HG03060 (cell line): ENCODE data around the gene RASGRP1.

Source experiments
- ATAC-seq: cut with Tn5 transposase; IDR thresholded peaks from one replicate; pipeline ENCODE4 v1.9.1; 2021; ENCODE audit warnings: low read depth, moderate number of reproducible peaks; ENCODE audit not compliant: unreplicated experiment

RASGRP1 gene

DNA sequence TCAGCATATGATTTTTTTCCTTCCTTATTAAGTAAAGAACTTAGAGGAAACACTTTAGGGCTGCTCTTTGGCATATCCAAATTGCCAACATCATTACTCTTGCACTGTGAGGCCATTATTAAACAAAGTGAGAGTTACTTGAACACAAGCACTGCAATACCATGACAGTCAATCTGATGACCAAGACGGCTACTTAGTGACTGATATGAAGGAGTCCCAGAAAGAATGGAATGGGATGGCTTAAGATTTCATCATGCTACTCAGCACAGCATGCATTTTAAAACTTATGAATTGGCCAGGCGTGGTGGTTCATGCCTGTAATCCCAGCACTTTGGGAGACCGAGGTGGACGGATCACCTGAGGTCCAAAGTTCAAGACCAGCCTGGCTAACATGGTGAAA lies 55.5 kb downstream of the RASGRP1 start:
- no peak for ATAC-seq

DNA sequence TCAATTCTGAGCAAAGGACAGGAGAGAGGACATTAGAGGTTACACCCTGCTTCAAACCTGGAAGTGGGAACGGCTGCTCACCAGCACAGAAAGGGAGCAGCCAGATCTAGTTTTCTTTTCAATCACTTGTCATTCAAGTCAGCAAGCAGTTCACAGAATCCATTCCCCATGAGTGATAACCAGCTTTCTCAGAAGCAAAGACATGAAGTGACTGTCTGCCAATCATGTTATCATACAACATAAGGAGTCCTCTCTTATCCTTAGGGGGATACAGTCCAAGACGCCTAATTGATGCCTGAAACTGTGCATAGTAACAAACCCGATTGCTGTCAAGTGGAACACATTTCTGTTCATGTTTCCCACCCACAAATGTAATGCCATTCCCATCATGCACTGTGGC lies 56.0 kb downstream of the RASGRP1 start:
- no peak for ATAC-seq

DNA sequence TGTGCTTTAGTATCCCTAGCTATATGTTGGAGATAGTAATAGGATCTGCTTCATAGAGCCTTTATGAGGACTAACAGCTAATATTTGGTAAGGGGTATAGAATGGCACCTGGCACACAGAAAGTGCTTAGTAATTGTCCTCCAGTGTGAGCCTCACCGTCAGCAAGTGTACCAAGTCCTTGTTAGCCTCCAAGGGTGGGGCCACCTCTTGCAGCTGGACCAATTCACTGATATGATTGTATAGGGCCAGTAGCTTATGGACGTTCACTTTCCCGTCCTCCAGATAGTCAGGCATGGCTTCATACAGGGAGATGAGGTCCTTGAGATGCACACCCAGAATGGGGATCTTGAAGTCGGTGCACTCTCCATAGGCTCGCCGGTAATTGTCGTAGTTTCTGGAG lies 57.0 kb downstream of the RASGRP1 start:
- ATAC-seq: no peak

DNA sequence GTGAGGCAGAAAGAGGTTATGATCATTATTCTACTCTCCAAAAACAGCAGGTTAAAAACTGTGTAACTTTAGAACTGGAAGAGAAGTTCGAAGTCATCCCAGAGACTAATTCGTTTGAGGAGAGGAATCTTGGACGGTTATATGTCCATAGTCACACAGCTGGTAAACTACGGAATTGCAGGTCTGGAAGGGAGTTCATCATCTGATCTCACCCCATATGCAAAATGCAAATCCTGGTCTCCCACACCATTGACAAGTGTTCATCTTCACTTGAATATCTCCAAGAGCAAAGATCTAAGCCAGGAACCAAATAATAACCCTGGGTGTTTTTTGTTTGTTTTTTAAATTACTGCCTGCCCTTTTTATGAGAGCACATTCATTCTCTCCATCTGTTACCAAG lies 57.6 kb downstream of the RASGRP1 start:
- ATAC-seq: no peak

DNA sequence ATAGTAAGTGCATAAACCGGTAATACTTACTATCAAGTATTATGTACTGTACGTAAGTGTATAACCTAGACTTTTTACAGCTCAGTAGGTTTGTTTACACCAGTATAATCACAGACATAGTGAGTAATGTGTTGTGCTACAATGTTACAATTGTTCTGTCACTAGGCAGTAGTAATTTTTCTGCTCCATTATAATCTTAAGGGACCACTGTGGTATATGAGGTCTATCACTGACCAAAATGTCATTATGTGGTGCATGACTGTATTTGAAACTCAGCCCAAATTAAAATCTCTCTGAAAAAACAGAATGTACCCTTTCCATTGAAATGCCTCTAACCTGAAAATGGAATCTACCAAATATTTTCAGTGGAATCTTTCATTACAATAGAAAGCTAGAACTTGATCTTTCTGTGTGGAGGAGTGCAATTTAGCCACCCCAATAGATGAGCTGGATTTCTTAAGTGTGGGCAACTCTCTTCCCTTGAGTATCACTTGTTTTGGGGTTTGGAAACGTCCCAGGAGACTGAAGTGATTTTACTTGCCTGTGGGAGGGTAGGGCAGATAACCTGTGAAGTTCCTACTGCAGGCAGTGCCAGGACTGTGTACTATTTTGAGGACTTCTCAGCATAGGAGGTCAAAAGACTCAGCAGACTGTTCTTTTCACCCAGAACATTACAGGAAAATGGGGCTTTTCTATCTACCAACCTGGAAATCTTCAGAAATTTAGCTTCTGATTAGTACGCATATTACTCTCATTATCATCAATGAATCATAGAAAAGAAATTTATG lies 59.7 kb downstream of the RASGRP1 start:
- no peak for ATAC-seq

DNA sequence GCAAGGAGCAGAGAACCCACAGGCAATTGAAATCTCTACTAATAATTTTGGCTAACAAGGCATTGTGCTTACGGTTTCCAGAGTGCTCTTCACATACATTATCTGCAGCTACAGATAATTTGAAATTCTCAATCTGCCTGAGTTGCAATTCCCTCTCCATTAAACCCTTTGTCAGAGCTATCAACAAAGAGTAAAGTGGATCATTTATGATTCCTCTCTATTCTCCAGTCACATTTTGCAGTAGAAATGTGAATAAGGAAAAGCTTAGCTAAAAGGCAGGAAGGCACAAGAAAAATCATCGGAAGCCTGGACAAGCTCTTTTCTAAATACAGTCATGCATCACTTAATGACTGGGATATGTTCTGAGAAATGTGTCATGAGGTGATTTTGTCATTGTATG lies 61.1 kb downstream of the RASGRP1 start:
- ATAC-seq: no peak

DNA sequence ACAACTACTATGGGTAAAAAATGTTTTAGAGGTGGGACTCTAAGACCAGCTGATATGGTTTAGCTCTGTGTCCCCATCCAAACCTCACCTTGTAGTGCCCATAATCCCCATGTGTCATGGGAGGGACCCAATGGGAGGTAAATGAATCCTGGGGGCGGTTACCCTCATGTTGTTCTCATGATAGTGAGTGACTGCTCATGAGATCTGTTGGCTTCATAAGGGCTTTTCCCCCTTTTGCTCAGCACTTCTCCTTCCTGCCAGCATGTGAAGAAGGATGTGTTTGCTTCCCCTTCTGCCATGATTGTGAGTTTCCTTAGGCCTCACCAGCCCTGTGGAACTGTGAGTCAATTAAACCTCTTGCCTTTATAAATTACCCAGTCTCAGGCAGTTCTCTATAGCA lies 65.0 kb downstream of the RASGRP1 start:
- no peak for ATAC-seq

DNA sequence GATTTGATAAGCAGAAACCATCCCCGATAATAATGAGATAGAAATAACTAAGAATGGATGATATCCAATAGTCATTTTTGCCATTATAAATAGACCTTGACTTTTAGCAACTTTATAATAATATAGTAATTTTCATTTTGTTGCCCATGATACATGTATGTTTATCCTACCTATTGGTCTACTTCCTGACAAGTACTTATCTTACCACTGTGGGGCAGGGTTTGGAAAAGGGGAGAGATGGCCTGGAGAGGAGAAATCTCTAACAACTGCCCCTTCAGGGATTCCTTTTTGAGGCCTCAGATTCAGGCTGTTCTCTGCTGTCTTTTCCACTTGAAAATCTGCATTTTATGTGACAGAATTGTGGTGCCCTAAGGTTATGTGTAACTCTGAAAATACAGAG lies 68.5 kb downstream of the RASGRP1 start:
- ATAC-seq: no peak

DNA sequence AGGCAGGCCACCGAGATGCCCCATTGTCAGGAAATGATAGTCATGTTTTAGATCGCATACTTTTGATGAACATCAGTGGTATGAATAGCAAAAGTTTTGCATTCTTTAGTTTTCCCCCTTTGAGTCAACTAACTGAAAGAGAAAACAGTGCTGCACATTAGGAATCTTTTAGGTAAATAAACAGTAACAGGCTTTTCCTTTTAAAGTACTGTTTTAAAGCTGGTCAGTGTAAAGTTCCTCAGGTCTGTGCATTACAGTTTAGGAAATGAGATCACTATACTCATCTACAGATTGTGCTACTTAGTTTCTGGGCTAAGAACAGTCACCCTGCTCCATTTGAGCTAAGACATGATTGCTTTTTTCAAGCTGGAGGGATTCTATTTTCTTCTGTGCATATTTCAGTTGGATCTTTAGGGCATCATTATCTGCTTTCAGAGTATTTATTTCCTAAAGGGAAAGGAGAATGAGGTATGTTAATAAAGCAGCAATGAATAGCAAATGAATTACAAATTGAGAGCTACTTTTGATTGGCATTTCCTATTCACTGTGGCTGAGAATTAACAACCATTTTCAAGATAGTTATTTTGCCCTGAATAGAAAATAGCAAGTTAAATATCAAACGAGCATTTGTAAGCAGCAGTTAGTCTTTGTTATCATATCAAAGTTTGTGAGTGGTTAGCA lies 74.2 kb downstream of the RASGRP1 start:
- ATAC-seq: no peak

DNA sequence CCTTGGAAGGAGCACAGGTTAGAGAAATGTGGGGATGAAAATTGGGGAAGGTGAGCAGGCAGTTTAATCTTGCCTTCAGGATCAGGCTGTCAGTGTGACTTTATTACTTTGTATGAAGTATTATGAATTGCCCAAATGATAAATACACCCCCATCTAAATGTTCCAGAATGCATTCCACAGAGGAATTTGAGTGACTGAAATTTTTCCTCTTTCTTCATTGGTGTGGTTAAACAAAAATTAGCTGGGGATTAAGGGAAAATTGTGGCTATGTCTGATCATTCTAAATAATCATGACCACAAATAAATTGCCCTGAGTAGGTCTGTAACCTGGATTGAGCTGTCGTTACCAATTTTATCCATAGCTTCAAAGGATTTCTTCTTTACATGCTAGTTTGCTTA lies 77.2 kb downstream of the RASGRP1 start:
- no peak for ATAC-seq

DNA sequence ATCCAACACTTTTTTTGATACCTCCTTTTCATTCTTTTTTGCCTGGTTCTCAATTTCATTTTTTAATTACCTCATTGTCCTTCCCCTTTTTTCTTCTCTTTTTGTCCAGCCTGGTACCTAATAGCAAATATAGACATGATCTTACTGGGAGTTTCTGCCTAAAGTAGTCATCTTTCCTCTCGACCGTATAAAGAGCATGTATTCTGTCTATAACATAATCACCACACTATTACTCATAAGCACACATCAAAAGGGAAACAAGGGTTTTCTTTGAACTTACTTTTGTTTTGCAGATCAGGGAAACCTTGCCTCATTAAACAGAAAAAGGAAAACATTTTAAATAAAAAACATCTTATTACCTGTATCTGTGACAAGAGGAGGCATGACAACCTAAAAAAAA lies 77.7 kb downstream of the RASGRP1 start:
- no peak for ATAC-seq

DNA sequence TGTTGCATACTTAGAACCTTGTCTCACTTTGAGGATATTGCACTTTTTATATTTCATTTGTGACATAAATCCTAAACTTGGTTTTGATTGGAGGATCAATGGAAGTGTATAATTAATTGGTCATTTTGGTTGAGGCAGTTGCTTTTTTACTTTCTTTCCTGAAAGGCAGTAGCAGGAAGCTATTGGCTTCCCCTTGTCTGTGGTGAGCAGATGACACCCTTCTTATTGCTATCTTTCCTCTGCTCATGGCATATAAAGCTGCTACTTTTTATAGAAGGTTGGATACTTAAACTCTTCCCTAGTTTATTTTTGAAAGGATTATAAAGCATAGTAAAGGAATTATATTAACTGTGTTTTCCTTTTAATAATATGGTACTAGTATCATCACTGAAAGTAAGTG lies 82.0 kb downstream of the RASGRP1 start:
- no peak for ATAC-seq

DNA sequence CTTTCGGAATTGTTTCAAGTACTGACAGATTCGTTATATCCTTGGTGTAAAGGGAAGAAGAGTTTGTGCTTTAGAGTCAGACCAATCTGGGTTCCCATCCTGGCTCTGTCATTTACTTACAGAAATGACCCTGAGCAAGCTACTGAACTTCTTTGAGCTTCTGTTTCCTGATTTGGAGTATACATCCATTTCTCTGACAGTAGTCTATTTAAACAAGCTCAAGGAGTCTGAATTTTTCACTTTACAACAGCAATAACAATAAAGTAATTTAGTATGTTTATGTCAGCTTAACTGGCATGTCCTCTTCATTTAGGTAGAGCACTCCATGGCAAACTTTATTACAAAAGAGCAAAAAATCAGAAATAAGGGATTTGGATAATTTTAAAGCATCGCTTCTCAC lies 82.9 kb downstream of the RASGRP1 start:
- no peak for ATAC-seq

DNA sequence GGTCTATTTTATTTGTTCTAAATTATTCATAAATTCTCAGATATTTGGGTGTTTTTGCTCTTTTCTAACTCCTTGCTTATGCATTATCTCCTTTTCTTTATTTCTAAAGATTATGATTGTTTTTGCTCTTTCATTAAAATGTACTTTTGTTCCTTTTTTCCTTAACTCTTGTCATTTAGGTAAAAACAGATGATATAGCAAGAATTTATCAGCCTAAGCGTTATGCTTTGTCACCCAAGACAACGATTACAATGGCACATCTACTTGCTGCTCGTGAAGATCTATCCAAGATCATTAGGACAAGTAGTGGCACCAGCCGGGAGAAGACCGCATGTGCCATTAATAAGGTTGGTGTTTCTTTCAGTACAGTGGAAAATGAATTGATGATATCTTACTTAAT lies 83.5 kb downstream of the RASGRP1 start:
- ATAC-seq: no peak

DNA sequence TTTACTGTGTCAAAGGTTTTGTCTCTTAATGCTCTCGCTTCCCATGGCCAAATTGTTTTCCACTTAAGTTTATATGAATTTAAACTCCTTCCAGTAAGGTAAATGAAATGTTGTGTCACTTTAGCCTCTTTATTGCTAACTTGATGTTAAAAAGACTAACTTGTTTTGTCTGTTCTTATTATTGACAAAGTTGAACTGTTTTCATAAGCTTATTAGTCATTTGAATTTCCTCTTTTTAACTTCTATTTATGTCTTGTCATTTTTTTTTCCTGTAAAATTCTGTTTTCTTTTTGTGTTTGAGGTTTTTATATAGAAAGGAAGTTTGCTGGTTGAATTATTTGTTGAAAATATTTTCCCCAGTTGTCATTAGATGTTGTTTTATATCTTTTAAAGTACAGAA lies 84.9 kb downstream of the RASGRP1 start:
- no peak for ATAC-seq

DNA sequence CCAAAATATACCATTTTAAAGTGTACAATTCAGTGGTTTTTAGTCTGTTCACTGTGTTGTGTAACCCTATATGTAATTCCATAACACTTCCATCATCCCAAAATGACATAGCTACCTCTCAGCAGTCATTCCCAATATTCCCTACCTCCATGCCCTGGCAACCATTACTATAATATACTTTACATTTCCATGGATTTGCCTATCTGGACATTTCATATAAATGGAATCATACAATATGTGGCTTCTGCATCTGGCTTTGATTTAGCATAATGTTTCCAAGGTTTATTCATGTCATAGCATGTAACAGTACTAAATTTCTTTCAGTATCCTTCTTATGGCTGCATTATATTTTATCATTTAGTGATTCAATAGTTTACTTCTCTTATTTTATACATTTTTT lies 85.3 kb downstream of the RASGRP1 start:
- ATAC-seq: no peak

DNA sequence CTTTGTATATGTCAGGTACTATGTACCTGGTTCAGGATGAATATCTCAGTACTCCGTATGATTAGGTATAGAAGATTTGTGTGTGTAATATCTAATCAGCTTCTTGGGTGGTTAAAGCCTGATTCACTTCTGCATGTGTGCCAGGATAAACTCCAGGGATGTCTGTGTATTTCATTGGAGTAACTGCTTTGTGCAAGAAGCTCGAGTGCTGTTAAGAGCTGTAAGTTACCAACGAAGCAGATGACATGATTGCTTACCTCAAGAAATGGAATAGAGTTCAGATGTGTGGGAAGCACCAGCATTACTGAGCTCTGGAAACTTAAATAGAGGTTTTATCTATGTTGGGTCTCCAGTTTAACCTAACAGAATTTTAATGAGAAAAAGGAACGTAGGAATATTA lies 87.0 kb downstream of the RASGRP1 start:
- ATAC-seq: no peak

DNA sequence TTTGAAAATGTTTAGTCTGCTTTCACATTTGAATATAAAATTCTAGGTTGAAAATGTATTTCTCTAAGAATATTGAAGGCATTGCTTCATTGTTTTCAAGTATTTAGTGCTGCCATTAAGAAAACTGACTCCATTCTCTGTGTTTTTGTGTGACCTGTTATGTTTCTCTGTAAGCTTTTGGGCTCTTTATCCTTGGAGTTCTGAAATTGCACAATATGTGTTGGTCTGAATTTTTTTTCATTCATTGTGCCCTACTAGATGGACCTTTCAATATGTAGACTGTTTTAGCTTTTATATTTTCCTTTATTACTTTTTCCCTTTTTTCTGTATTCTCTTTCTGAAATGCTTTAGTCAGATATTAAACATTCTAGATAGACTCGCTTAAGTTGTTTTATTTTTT lies 88.5 kb downstream of the RASGRP1 start:
- no peak for ATAC-seq

DNA sequence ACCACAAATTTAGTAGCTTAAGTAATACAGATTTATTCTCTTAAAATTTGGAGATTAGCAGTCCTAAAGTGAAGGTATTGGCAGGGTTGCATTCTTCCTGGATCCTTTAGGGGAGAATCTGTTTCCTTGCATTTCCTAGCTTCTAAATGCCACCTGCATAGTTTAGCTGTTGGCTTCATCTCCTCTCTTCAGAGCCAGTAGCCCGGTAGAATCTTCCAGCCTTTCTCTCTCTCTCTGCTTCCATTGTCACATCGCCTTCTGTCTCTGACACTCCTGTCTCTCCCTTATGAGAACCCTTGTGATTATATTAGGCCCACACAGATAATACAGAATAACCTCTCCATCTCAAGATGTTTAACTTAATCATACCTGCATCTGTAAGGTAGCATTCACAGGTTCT lies 89.3 kb downstream of the RASGRP1 start:
- no peak for ATAC-seq

DNA sequence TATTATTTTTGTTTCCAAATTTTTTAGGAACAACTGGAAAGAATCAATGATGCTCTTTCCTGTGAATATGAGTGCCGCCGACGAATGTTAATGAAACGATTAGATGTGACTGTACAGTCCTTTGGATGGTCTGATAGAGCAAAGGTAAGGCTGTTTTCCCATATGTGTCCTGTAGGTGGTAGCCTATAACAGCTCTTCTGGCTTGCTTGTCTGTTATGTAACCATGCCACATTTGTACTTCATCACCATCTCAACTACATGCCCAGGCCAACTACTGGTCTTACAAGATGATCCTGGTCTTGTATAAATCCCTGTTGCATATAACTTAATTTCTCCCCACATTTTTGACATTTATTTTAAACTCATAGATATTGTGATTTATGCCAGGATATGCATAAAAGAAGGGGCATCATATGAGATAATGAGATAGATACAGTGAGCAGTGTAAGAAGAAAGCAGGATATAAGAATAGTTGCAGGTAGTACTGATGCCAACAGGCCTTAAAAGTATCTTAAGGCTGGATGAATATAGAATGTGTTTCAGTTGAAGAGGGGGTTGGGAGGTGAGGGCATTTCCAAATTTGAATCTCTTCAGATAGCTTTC lies 90.4 kb downstream of the RASGRP1 start:
- ATAC-seq: peak; percentile 84

DNA sequence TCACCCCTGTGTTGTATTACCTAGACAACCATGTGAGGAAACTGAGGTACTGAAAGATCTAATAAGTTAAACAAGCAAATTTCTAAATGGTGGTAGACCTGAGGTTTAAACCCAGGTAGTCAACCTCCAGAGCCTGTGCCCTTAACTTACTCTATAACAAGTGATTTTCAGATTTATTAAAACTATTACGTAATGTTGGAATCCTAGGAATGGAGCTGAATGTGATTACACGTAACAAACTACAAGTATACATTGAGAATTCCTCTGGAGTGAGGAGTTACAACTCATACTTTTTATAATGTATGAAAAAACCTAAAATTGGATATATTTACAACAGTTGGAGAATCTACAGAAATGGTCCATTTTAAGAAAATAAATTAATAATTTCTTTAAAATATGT lies 92.6 kb downstream of the RASGRP1 start:
- no peak for ATAC-seq

DNA sequence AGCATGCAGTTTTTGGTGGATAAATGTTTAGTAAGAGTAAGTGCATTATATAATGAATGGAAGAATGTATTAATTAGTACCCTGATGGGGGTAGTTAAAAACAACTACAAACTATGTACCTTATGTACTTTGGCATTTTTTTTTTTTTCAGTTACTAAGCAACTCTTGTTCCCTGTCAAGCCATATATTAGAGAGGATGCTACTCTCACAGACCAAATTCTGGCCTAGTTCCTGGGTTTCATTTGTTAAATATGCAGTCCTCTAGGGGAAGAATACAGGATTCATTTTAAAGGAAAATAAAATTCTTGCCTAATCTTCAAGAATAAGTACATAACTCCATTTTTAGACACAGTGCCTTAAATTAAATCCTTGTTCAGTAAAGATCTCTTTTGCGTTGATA lies 93.8 kb downstream of the RASGRP1 start:
- ATAC-seq: no peak
